Mucosa of descending colon (tissue), 3 donors: ENCODE measurements around the gene KPNA1. TPM values are rescaled to one million over a fixed set of nuclear protein-coding genes. Genes with fewer than 3 reads are reported as not detected.

Experiments
- ATAC-seq: fragments of 200-7000 bp; cut with Tn5 transposase; one replicate; pipeline ENCODE4 v1.9.1; 2020; ENCODE audit warnings: mild to moderate bottlenecking, moderate library complexity
- DNase-seq, 3 donors: peaks; one replicate each; pipeline ENCODE4 v3.0.0-alpha.2; 2020
- H3K36me3 ChIP-seq: fragments of 200-600 bp; one replicate; pipeline ENCODE4 v1.8.0; 2021; ENCODE audit warnings: low read depth, mild to moderate bottlenecking
- H3K4me1 ChIP-seq: fragments of 200-600 bp; one replicate; pipeline ENCODE4 v1.8.0; 2021; ENCODE audit warnings: low read depth, mild to moderate bottlenecking
- H3K4me3 ChIP-seq: fragments of 200-600 bp; one replicate; pipeline ENCODE4 v1.8.0; 2021; ENCODE audit warnings: mild to moderate bottlenecking
- H3K9me3 ChIP-seq: fragments of 200-600 bp; one replicate; pipeline ENCODE4 v1.8.0; 2021; ENCODE audit warnings: mild to moderate bottlenecking
- intact Hi-C, 2 donors: fragments of 100-400 bp; cut with DNase I in 1 of 2; cut with micrococcal nuclease in 1 of 2; formaldehyde crosslinking; loops; one replicate each; pipeline versions ENCODE4 v1.11.0 to v1.11.1; 2022; cut with DNase I, micrococcal nuclease
- total RNA-seq, 3 donors: library from RNA; stranded (reverse); fragmentation: NEBNext Ultra II Directional in 2 of 3; extraction: Animal tissue kit (Norgen Biotek cat#: 25700) in 2 of 3; gene quantifications; one replicate each; pipeline versions ENCODE4 v1.2.1 to v1.2.4, GENCODE V29; 2021 to 2023
- TF ChIP-seq, protein P1 (sequence below): fragments of 200-600 bp; IDR thresholded peaks from one replicate; pipeline ENCODE4 v1.8.0; 2022; ENCODE audit warnings: antibody characterized with exemption, mild to moderate bottlenecking
- donor health status: DM: no; HTN: no; CAD: no; lungs with moderate emphysema.
- donor health status: DM: no; HTN: no; CAD: no.
- donor health status: DM: no; HTN: yes; CAD: no.

KPNA1 gene
- total RNA-seq, 3 donors from 2014 or later, result 43.3 to 80.2 (median 48.8) TPM

- intact Hi-C loops, result loop anchor here (10.0 kb wide), 2 partner anchors 276 to 286 kb away; partner anchors contain the start of gene PARP14 (in 1 of the 2)
- Histone ChIP-seq H3K9me3 (no peaks in the 10 kb centered on the region), H3K4me1 (no peaks in the 10 kb centered on the region), H3K4me3 (no peak overlapping the region), H3K36me3 (no peaks in the 10 kb centered on the region)
- ATAC-seq, result no peak
- TF ChIP-seq, protein P1, sequence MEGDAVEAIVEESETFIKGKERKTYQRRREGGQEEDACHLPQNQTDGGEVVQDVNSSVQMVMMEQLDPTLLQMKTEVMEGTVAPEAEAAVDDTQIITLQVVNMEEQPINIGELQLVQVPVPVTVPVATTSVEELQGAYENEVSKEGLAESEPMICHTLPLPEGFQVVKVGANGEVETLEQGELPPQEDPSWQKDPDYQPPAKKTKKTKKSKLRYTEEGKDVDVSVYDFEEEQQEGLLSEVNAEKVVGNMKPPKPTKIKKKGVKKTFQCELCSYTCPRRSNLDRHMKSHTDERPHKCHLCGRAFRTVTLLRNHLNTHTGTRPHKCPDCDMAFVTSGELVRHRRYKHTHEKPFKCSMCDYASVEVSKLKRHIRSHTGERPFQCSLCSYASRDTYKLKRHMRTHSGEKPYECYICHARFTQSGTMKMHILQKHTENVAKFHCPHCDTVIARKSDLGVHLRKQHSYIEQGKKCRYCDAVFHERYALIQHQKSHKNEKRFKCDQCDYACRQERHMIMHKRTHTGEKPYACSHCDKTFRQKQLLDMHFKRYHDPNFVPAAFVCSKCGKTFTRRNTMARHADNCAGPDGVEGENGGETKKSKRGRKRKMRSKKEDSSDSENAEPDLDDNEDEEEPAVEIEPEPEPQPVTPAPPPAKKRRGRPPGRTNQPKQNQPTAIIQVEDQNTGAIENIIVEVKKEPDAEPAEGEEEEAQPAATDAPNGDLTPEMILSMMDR, result no peak
- no peak for DNase-seq
Measured at GRCh38 chr3:122398920-122399319, 115.8 kb downstream of the KPNA1 start.

- TF ChIP-seq, protein P1, result no peak
Measured at GRCh38 chr3:122397201-122397600, 117.5 kb downstream of the KPNA1 start.

DNA sequence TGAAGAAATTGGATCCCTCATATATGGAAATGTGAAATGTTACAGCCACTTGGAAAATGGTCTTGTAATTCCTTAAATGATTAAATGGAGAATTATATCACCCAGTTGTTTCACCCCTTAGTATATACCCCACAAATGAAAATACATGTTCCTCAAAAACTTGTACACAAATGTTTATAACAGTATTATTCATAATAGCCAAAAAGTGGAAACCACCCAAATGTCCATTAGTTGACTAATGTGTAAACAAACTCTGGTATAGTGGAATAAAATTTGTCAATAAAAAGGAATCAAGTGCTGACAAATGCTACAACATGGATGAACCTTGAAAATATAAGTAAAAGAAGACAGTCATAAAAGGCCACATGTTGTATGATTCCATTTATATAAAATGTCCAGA, 118.2 kb downstream of the KPNA1 start:
- TF ChIP-seq, protein P1, result no peak
- Histone ChIP-seq H3K36me3 (no peaks in the 10 kb centered on the region), H3K9me3 (no peaks in the 10 kb centered on the region), H3K4me1 (no peaks in the 10 kb centered on the region), H3K4me3 (no peak overlapping the region)
- no peak for DNase-seq
- intact Hi-C loops, result loop anchor here (10.0 kb wide), 2 partner anchors 278 to 288 kb away; partner anchors contain the start of gene PARP14 (in 1 of the 2)
- ATAC-seq, result no peak

More at GRCh38 chr3:122397201-122397600, 117.5 kb downstream of the KPNA1 start:
- intact Hi-C loops, result loop anchor here (10.0 kb wide), 2 partner anchors 278 to 288 kb away; partner anchors contain the start of gene PARP14 (in 1 of the 2)
- H3K9me3 ChIP-seq, result no peaks in the 10 kb centered on the region
- H3K4me3 ChIP-seq, result no peak overlapping the region
- DNase-seq, result no peak
- H3K36me3 ChIP-seq, result no peaks in the 10 kb centered on the region
- no peak for ATAC-seq
- H3K4me1 ChIP-seq, result no peaks in the 10 kb centered on the region

GRCh38 chr3:122395582-122395981, 119.2 kb downstream of the KPNA1 start:
- TF ChIP-seq, protein P1, result no peak
- H3K4me1 ChIP-seq, result no peaks in the 10 kb centered on the region
- intact Hi-C loops, result loop anchor here (10.0 kb wide), 2 partner anchors 279 to 289 kb away; partner anchors contain the start of gene PARP14 (in 1 of the 2)
- no peak for ATAC-seq
- H3K36me3 ChIP-seq, result no peaks in the 10 kb centered on the region
- DNase-seq, result no peak
- H3K4me3 ChIP-seq, result no peak overlapping the region
- H3K9me3 ChIP-seq, result no peaks in the 10 kb centered on the region

DNA sequence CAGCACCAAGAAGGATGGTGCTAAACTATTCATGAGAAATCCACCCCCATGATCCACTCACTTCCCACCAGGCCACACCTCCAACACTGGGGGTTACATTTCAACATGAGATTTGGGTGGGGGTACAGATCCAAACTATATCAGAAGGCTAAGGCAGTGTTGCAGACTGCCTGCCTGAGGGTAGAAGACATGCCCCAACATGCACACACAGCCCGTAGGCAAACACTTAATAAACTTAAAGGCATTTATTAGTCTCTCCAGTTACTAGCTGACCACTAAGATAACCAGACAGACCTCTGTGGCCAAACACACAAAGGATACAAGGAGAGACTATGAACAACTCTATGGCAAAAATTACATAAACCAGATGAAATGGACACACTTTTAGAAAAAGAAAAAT, 120.6 kb downstream of the KPNA1 start:
- TF ChIP-seq, protein P1, result no peak
- no peak for DNase-seq
- H3K36me3 ChIP-seq, result no peaks in the 10 kb centered on the region
- intact Hi-C loops, result loop anchor here (10.0 kb wide), 2 partner anchors 281 to 291 kb away; partner anchors contain the start of gene PARP14 (in 1 of the 2)
- no peaks in the 10 kb centered on the region for H3K9me3 ChIP-seq
- no peak for ATAC-seq
- H3K4me1 ChIP-seq, result no peaks in the 10 kb centered on the region
- no peak overlapping the region for H3K4me3 ChIP-seq
